HG03457 (cell line): ENCODE measurements around the gene PLD3.
"Not testable (repeated sequence)": the region's sequence is repeated elsewhere in the genome, so short reads cannot be mapped to it uniquely, and the experiment has no call there.

Experiments used
- ATAC-seq: cut with Tn5 transposase; IDR thresholded peaks from one replicate; pipeline ENCODE4 v1.9.1; 2021; ENCODE audit warnings: moderate number of reproducible peaks; ENCODE audit not compliant: unreplicated experiment

The PLD3 gene

DNA sequence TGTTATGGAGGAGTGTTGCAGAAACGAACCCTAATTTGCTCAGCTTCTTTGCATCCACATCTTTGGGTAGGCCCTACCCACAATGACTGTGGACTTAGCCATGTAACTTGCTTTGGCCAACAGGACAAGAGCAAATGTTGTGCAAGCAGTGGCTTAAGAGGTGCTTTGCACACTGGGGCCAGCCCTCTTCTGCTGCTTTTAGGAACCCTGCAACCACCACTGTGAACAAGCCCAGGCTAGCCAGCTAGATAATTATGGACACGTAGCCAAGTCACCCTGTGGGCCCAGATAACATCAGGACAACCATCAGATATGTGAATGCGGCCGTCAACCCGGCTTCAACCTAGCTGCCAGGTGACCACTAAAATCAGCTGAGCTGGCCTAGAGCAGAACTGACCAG is 17.4 kb upstream of the PLD3 start:
- ATAC-seq: no peak

DNA sequence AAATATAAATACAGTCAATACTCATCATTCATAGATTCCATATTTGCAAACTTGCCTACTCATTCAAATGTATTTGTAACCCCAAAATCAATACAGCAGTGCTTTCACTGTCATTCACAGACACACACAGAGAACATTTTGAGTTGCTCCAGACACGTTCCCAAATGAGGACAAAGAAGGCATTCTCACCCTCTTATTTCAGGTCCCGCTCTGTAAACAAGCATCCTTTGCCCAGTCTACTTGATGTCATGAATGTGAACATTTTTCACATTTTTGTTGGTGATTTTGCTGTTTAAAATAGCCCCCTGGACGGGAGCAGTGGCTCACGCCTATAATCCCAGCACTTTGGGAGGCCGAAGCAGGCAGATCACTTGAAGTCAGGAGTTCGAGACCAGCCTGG is 15.8 kb upstream of the PLD3 start:
- ATAC-seq: no peak

DNA sequence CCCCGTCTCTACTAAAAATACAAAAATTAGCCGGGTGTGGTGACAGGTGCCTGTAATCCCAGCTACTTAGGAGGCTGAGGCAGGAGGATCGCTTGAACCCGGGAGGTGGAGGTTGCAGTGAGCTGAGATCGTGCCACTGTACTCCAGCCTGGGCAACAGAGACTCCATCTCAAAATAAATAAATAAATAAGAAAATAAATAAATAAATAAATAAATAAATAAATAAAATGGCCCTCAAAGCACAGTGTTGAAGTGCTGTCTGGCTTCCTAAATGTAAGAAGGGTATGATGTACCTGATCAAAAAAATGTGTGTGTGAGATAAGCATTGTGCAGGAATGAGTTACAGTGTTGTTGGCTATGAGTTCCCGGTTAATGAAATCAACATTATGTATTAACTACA is 15.4 kb upstream of the PLD3 start:
- ATAC-seq: not testable (repeated sequence)

GRCh38 chr19:40335101-40335500 is 13.4 kb upstream of the PLD3 start:
- no peak for ATAC-seq

GRCh38 chr19:40335855-40336600 is 12.5 kb upstream of the PLD3 start:
- no peak for ATAC-seq

DNA sequence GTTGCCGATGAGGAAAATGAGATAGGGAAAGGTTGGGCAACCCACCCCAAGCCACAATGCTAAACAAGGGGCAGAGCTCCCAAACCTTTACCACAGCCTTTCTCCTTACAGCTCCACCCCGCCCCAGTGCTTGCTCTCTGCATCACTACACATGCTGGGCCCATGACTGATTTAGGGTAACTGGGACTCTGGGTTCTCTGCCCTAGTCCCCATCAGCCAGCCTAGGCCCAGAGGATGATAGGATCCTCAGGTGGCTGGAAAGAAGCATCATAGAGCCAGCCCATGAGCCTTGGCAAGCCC is 11.9 kb upstream of the PLD3 start:
- ATAC-seq: no peak

DNA sequence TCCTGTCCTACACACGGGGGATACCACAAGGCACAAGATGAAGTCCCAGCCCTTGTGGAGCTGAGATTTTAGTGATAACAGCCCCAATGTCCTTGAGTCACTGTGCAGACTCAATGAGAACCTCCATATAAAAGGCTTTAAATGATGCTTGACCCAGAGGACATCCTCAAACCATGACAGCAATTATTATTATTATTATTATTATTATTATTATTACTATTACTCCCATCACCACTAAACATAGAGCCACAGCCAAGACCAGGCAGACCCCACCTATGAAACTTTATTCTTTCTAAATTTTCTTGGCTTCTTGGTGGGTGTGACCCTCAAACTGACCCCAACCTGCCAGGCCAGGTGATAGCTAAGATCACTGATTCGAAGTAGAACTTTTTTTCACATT is 11.4 kb upstream of the PLD3 start:
- no peak for ATAC-seq

GRCh38 chr19:40337594-40337993 is 10.9 kb upstream of the PLD3 start:
- no peak for ATAC-seq

DNA sequence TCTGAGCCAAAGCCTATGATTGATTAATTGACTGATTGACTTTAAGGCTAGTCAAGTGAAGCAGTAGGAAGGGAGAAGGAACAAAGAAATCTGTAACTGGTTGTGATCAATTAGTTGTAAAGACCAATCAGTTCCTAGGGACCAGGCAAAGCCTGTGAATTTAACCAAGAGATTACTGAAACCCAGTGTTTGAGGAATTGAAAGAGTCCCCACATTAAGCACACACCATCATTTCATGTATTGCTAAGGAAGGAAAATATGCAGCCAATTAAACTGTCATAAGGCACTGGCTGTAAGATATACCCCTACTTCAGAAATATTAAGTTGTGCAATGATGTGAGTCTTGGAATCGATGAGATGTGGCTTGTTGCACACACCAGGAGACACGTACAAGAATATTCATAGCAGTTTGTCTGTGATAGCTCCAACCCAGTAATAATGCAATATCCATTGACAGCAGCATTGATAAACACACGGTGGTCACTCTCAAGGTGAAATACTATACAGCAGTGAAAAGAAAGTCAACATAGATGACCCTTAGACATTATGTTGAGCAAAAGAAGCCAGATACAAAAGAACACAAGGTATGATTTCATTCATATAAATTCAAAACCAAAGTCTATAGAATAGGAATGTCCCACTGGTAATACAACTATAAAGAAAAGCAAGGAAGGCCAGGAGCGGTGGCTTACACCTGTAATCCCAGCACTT is 9.3 kb upstream of the PLD3 start:
- ATAC-seq: no peak

GRCh38 chr19:40341601-40342482 is 6.7 kb upstream of the PLD3 start:
- no peak for ATAC-seq

- ATAC-seq: no peak
Observed at GRCh38 chr19:40342644-40343311, 5.7 kb upstream of the PLD3 start.

GRCh38 chr19:40344422-40344821 is 4.1 kb upstream of the PLD3 start:
- no peak for ATAC-seq

GRCh38 chr19:40348961-40349507 is 539 bp downstream of the PLD3 start:
- ATAC-seq: no peak

- ATAC-seq: no peak
Observed at GRCh38 chr19:40355975-40356680, 7.6 kb downstream of the PLD3 start.

- ATAC-seq: no peak
Observed at GRCh38 chr19:40356681-40357595, 8.4 kb downstream of the PLD3 start.

DNA sequence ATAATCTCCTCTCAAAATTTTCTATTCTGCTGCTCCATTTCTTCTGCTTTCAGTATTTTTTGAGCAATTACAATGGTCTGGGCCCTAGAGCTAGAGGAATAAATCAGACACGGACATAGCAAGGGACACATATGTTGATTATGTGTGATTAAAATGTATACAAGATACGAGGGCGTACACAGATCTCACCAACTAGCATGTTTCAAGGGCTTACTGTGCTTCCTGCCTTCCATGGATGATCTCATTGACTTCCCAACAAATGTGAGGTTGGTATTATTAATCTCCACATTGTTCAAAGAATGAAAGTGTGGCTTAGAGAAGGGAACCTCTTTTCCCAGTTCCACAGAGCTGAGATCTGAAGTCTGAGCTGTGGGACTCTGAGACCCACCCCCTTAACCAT is 9.1 kb downstream of the PLD3 start:
- no peak for ATAC-seq

DNA sequence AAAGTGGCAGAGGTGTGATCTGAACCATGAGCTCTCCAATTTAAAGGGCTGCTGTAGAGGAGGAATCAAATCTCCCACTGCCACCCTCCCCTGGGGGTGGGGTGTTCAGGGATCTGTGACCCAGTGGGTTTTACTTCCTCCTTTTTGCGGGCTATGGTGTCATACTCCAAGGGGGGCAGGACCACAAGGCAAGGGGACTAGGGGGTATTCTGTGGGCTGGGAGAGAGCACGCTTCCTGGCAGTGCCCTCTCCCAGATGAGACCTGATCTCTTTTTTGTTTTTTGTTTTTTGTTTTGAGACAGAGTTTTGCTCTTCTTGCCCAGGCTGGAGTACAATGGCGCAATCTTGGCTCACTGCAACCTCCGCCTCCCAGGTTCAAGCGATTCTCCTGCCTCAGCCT is 10.3 kb downstream of the PLD3 start:
- ATAC-seq: no peak

DNA sequence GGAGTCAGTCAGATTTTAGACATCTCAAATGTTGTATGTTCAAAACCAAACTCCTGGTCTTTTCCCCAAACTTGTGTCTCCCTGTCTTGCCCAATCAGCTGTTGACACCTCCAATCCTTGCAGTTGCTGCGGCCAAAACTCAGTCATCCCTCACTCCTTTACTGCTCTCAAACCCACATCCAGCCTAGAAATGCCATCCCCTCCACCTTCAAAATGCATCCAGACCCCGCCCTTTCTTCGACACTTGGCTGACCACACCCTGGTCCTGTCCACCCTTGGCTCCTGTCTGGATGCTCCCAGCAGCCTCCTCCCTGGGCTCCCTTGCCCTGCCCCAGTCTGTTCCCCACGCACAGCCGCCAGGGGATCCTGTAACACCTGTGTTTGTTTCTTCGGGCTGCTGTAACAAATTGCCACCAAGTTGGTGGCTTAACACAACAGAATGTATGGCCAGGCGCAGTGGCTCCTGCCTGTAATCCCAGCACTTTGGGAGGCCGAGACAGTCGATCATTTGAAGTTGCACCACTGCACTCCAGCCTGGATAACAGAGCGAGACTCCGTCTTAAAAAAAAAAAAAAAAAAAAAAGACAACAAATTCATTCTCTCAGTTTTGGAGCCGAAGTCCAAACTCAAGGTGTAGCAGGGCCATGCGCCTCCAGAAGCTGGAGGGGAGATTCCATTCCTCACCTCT is 11.7 kb downstream of the PLD3 start:
- ATAC-seq: no peak
